ENCODE measurements around the gene PCGF6.

DNA sequence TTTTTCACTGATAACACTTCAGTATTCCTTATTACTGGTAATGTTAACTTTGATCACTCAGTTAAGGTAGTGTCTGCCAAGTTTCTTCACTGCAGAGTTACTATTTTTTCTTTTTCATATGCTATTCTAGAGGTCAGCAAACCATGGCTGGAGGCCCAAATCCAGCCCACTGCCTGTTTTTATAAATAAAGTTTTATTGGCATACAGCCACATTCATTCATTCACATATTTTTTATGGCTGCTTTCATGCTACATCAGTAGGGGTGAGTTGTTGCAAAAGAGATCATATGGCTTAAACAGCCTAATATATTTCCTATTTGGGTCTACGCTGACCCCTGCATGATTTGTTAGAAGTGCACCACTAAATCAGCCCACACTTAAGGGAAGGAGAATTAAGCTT is 94.3 kb downstream of the PCGF6 start:
- TF ChIP-seq, protein P1, sequence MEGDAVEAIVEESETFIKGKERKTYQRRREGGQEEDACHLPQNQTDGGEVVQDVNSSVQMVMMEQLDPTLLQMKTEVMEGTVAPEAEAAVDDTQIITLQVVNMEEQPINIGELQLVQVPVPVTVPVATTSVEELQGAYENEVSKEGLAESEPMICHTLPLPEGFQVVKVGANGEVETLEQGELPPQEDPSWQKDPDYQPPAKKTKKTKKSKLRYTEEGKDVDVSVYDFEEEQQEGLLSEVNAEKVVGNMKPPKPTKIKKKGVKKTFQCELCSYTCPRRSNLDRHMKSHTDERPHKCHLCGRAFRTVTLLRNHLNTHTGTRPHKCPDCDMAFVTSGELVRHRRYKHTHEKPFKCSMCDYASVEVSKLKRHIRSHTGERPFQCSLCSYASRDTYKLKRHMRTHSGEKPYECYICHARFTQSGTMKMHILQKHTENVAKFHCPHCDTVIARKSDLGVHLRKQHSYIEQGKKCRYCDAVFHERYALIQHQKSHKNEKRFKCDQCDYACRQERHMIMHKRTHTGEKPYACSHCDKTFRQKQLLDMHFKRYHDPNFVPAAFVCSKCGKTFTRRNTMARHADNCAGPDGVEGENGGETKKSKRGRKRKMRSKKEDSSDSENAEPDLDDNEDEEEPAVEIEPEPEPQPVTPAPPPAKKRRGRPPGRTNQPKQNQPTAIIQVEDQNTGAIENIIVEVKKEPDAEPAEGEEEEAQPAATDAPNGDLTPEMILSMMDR (conservative IDR thresholded peaks at IDR 0.05; ENCODE audit: low read length) = no peak
- no peak for TF ChIP-seq EZH2phosphoT487 (IDR thresholded peaks at IDR 0.05; ENCODE audit: borderline replicate concordance, low read depth, low read length)
